NCI-H146 treated with DMSO at 0.1 percent for 48 hours (cell line): ENCODE data around the gene IER5L.

Source experiments
- DNase-seq: peaks from one replicate; lab custom pipeline; 2025; ENCODE audit not compliant: unreplicated experiment; lab: John Stamatoyannopoulos, UW

Gene IER5L

GRCh38 chr9:129177791-129178567, at the start of gene IER5L:
Gene IER5L, minus strand, starts transcription at chr9:129178261. Its CDS starts 209 bp downstream, at chr9:129178052.
- DNase-seq: peak; percentile 69

DNA sequence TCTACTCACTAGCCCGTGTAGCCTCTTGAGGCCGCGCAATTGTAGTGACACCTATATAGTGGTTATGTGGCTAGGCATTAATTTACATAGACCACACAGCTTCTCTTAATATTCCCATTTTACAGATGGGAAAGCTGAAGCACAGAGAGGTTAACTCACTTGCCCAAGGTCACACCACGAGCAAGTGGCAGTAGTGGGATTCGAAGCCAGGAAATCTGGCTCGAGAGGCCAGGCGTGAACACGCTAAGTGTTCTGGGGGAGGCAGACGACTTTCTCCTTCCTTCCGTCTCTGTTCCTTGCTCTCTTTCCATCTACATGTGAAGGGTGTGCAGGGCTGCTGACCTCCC, 49.8 kb upstream of the IER5L start:
- DNase-seq: no peak

DNA sequence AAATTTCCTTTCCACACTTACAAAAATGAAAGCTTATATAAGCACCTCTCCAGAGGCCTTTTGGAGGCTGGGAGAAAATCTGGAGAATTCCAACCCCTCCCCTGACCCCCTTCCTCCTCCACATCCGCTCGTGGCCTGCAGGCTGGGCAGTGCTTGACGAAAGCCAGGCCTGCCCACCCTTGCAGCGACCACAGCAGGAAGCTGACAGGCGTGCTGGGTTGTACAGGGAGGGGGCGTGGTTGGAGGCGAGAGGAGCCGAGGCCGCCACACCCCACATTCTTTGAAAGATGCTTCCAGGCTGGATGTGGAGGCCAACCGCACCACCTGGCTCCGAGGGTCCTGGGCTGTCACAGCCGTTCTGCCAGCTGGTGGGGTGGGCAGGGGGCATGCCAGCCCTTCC, 47.8 kb upstream of the IER5L start:
- no peak for DNase-seq

GRCh38 chr9:129225490-129225778, 47.4 kb upstream of the IER5L start:
- DNase-seq: no peak

GRCh38 chr9:129224618-129225489, 46.8 kb upstream of the IER5L start:
- no peak for DNase-seq

GRCh38 chr9:129223551-129224208, 45.6 kb upstream of the IER5L start:
- no peak for DNase-seq

DNA sequence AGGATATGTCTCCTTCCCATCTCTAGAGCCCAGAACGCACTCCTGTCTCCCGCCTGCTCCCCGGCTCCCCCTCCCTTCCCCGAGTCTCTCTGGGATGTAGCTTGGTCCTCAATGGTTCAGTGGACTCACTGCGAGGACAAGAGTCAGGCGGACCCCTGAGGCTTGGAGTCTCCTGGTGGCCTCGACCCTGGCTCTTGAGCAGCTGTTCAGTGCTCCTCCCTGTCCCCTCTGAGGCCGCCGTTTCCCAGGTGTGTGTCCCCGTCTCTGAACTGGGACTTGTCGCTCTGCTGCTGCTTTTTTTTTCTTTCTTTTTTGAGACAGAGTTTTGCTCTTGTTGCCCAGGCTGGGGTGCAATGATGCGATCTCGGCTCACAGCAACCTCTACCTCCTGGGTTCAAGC, 44.8 kb upstream of the IER5L start:
- no peak for DNase-seq

DNA sequence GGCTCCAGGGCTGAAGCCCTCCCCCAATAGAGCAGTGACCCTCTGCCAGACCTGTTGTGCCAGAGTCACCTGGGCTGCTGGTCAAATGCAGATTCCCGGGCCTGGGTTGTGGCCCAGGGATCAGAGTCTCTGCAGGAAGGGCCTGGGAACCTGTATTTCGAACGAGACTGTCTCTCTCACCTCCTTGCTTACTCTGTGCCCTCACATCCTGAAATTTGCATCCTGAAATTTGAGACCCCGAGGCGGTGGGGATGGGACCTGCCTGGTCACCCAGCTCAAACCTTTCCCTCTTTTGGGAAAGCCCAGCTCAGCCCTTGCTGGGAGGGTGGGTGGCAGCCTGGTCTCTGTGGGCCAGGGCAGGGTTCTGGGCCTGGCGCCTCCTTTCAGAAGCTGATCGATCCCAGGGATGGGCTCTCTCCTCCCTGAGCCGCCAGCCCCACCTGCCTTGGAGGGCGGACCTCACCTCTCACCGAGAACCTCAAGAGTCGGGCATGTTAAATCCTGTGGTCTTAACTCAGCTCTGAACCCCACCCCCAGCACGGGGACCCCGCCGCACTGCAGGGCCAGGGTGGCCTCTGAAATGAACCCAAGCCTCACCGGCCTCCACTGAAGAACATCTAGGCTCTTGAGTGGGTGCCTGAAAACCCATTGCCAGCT, 44.0 kb upstream of the IER5L start:
- no peak for DNase-seq

- no peak for DNase-seq
These were observed 43.2 kb upstream of the IER5L start for GRCh38 chr9:129221233-129221632.

- no peak for DNase-seq
These were observed 42.7 kb upstream of the IER5L start for GRCh38 chr9:129220771-129221170.

DNA sequence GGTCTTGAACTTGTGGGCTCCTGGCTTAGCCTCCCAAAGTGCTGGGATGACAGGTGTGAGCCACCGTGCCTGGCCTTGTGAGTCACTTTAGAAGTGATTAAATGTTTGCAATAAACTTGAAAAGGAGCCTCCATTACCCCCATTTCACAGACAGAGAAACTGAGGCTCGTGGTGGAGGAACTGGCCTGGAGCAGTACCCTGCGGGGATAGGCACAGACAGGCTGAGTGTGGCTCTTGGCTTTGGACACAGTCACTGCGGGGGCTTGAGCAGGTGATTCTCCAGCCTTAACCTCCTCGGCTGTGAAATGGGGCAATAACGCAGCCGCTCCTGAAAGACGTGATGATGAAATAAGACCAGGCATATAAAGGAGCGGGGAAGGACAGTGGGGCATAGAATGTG, 40.9 kb upstream of the IER5L start:
- DNase-seq: no peak

GRCh38 chr9:129218272-129218625, 40.2 kb upstream of the IER5L start:
- DNase-seq: no peak

DNA sequence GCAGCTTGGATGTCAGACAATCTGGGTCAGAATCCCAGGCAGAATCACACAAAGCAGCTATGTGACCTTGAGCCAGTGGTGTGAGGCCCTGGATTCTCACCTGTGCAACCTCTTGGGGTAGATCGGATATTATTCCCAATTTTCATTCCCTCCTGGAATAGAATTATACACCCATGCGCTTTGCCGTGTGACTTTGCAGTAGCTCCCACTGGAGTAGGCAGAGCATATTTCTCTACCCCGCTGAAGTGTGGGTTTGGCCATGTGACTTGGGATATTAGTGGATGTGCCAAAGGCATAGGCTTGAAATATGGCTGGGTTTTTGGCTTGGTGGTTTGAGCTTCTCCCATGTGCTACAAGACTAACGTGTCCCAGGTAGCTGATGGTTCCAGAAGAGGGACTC, 35.5 kb upstream of the IER5L start:
- DNase-seq: no peak

- DNase-seq: no peak
These were observed 33.6 kb upstream of the IER5L start for GRCh38 chr9:129211686-129212085.

DNA sequence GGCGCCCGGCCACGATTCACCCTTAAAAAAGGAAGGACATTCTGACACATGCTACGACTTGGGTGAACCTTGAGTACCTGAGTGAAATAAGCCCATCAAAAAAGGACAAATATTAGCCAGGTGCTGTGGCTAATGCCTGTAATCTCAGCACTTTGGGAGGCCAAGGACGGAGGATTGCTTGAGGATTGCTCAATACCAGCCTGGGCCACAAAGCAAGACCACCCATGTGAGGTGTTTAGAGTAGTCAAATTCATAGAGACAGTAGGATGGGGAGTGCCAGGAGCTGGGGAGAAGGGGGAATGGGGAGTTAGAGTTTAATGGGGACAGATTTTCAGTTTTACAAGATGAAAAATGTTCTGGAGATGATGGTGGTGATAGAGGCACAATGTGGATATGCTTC, 32.1 kb upstream of the IER5L start:
- no peak for DNase-seq

- no peak for DNase-seq
These were observed 31.5 kb upstream of the IER5L start for GRCh38 chr9:129209580-129209979.

DNA sequence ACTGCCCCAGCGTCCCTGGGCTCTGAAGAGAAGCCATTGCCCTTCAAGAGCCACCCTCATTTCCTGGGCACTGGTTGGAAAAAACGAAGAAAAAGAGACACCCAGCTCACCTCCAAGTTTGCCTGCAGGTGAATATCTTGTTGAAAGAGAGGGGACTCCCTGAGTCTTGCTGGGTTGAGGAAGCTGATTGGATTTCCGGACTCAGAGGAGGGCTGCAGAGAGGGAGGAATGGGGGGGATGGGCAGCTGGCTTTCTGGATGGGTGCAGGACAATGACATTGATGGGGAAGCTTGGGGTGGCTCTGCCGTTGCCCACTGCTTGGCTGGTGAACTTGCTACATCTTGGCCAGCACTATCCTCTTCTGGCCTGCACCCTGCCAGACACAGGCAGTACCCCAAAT, 31.0 kb upstream of the IER5L start:
- no peak for DNase-seq

GRCh38 chr9:129208207-129209032, 30.4 kb upstream of the IER5L start:
- DNase-seq: no peak

DNA sequence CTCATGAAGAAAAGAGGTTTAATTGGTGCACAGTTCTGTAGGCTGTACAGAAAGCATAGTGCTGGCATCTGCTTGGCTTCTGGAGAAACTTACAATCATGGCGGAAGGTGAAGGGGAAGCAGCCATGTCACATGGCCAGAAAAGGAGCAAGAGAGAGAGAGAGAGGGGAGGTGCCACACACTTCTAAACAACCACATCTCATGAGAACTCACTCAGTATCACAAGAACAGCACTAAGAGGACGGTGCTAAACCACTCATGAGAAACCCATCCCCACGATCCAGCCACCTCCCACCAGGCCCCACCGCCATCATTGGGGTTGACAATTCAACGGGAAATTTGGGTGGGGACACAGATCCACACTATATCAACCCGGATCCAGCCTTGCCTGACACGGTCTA, 28.8 kb upstream of the IER5L start:
- DNase-seq: no peak

DNA sequence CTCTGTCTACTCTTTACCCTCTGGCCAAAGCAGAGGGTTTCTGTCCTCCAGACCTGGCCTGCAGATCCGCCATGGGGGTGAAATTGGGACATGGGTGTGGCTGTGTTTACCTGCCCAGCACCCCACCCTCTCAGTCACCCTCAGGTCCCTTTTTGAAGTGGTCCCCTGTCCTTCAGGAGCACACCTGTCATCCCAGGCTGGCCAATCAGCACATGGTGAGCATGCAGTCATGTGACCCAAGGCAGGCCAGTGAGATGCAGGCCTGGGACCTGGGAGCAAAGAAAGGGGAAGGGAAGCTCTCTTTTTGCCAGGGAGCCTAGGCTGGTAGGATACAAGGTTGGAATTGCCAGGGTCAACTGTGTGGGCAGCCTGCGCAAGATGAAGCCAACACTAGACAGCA, 28.3 kb upstream of the IER5L start:
- no peak for DNase-seq

- DNase-seq: no peak
These were observed 26.8 kb upstream of the IER5L start for GRCh38 chr9:129204840-129205239.
